Measurements from ENCODE around the gene HABP4. TPM values are rescaled to one million over a fixed set of nuclear protein-coding genes. Genes with fewer than 3 reads are reported as not detected.

HABP4 gene
- total and polyA plus RNA-seq, 9 of the 15 experiments (the other 6 are each of a cell fraction or from before 2014, with no cell fraction given), result 0.38 to 2.4 (median 1.9) TPM

- TF ChIP-seq POLR3G (IDR thresholded peaks at IDR 0.05; ENCODE audit: extremely low read depth, insufficient read length, insufficient replicate concordance) (no peak), CCNT2 (IDR thresholded peaks at IDR 0.05; ENCODE audit: borderline replicate concordance, extremely low read depth, insufficient read length, low read depth, low read length) (peak; percentile 89), POLR2A (conservative IDR thresholded peaks at IDR 0.05) (peak; percentile 46; the same call in 1 of the 2 replicates), HNRNPH1 (optimal IDR thresholded peaks at IDR 0.05; ENCODE audit: low read depth, low read length) (no peak), POLR2H (tag; IDR thresholded peaks at IDR 0.05; ENCODE audit: low read depth) (no peak), KLF13 (tag; IDR thresholded peaks at IDR 0.05; ENCODE audit: borderline replicate concordance, low read depth) (peak; percentile 51; the same call in 1 of the 2 replicates), HDAC2 (IDR thresholded peaks at IDR 0.05) (peak; percentile 65), JUN (IDR thresholded peaks at IDR 0.05; ENCODE audit: borderline replicate concordance, low read depth, low read length) (0 out of 2 replicates have a peak, but pooled peaks have one; percentile 48), JUN (CRISPR knock-in tag; IDR thresholded peaks at IDR 0.05; ENCODE audit: borderline replicate concordance) (no peak), ZBTB17 (CRISPR knock-in tag; IDR thresholded peaks at IDR 0.05) (0 out of 2 replicates have a peak, but pooled peaks have one; percentile 52), FOSL1 (tag; conservative IDR thresholded peaks at IDR 0.05) (peak; percentile 34; the same call in 1 of the 2 replicates), TAF1 (IDR thresholded peaks at IDR 0.05; ENCODE audit: control insufficient read depth, extremely low read depth, insufficient read depth, low read length, severe bottlenecking) (peak; percentile 56), NR0B1 (IDR thresholded peaks at IDR 0.05; ENCODE audit: partially characterized antibody) (no peak), ZBTB12 (CRISPR knock-in tag; IDR thresholded peaks at IDR 0.05) (peak; percentile 94), C11orf30 (IDR thresholded peaks at IDR 0.05; ENCODE audit: low read depth) (peak; percentile 93), POLR2B (IDR thresholded peaks at IDR 0.05; ENCODE audit: low read depth, partially characterized antibody) (peak; percentile 15), NR3C1 (CRISPR knock-in tag; IDR thresholded peaks at IDR 0.05) (no peak), MYC (IDR thresholded peaks at IDR 0.05; ENCODE audit: low read depth, low read length) (peak; percentile 76), MYC (CRISPR knock-in tag; IDR thresholded peaks at IDR 0.05; ENCODE audit: borderline replicate concordance, low read depth) (no peak), COPS2 (conservative IDR thresholded peaks at IDR 0.05) (no peak), FOXK1 (CRISPR knock-in tag; IDR thresholded peaks at IDR 0.05; ENCODE audit: borderline replicate concordance) (no peak)
- TF ChIP-seq, protein P1, sequence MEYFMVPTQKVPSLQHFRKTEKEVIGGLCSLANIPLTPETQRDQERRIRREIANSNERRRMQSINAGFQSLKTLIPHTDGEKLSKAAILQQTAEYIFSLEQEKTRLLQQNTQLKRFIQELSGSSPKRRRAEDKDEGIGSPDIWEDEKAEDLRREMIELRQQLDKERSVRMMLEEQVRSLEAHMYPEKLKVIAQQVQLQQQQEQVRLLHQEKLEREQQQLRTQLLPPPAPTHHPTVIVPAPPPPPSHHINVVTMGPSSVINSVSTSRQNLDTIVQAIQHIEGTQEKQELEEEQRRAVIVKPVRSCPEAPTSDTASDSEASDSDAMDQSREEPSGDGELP (CRISPR knock-in tag; IDR thresholded peaks at IDR 0.05; ENCODE audit: borderline replicate concordance), result peak; percentile 72
- TF ChIP-seq, protein P2, sequence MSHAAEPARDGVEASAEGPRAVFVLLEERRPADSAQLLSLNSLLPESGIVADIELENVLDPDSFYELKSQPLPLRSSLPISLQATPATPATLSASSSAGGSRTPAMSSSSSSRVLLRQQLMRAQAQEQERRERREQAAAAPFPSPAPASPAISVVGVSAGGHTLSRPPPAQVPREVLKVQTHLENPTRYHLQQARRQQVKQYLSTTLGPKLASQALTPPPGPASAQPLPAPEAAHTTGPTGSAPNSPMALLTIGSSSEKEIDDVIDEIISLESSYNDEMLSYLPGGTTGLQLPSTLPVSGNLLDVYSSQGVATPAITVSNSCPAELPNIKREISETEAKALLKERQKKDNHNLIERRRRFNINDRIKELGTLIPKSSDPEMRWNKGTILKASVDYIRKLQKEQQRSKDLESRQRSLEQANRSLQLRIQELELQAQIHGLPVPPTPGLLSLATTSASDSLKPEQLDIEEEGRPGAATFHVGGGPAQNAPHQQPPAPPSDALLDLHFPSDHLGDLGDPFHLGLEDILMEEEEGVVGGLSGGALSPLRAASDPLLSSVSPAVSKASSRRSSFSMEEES (CRISPR knock-in tag; IDR thresholded peaks at IDR 0.05), result peak; percentile 99
These were observed 32.9 kb upstream of the HABP4 start (continued) for GRCh38 chr9:96417051-96417586.
